LNCaP clone FGC (cell line): ENCODE results near the gene MTHFD1.
"Not testable (repeated sequence)": the region's sequence is repeated elsewhere in the genome, so short reads cannot be mapped to it uniquely, and the experiment has no call there.

Source experiments
- DNase-seq: peaks from one replicate; pipeline ENCODE4 v3.0.0-alpha.2; 2011; ENCODE audit warnings: low read depth
- H3K4me3 ChIP-seq: 2 replicates; pipeline ENCODE4 v1.5.1; 2011; ENCODE audit warnings: mild to moderate bottlenecking, low read depth, low read length, control low read depth
- TF ChIP-seq, protein P1 (sequence below): IDR thresholded peaks from 2 replicates; pipeline ENCODE4 v1.5.1; 2012; ENCODE audit warnings: mild to moderate bottlenecking; ENCODE audit not compliant: control insufficient read depth, insufficient read depth; ENCODE audit errors: extremely low read depth

Gene MTHFD1

DNA sequence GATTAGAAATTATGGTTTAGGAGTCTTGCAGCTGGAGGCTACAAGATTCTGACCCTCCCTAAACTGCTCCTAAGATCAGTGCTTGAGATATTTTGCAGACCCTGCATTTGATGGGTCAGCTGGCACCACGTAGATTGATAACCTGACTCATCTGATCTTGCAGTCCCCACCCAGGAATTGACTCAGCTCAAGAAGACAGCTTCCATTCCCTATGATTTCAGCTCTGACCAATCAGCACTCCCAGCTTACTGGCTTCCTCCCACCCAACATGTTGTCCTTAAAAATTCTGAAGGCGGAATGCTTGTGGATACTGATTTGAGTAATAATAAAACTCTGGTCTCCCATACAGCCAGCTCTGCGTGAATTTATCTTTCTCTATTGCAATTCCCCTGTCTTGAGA is 23.2 kb upstream of the MTHFD1 start:
- TF ChIP-seq, protein P1, sequence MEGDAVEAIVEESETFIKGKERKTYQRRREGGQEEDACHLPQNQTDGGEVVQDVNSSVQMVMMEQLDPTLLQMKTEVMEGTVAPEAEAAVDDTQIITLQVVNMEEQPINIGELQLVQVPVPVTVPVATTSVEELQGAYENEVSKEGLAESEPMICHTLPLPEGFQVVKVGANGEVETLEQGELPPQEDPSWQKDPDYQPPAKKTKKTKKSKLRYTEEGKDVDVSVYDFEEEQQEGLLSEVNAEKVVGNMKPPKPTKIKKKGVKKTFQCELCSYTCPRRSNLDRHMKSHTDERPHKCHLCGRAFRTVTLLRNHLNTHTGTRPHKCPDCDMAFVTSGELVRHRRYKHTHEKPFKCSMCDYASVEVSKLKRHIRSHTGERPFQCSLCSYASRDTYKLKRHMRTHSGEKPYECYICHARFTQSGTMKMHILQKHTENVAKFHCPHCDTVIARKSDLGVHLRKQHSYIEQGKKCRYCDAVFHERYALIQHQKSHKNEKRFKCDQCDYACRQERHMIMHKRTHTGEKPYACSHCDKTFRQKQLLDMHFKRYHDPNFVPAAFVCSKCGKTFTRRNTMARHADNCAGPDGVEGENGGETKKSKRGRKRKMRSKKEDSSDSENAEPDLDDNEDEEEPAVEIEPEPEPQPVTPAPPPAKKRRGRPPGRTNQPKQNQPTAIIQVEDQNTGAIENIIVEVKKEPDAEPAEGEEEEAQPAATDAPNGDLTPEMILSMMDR, result no peak
- no peak overlapping the region for H3K4me3 ChIP-seq
- DNase-seq, result no peak

DNA sequence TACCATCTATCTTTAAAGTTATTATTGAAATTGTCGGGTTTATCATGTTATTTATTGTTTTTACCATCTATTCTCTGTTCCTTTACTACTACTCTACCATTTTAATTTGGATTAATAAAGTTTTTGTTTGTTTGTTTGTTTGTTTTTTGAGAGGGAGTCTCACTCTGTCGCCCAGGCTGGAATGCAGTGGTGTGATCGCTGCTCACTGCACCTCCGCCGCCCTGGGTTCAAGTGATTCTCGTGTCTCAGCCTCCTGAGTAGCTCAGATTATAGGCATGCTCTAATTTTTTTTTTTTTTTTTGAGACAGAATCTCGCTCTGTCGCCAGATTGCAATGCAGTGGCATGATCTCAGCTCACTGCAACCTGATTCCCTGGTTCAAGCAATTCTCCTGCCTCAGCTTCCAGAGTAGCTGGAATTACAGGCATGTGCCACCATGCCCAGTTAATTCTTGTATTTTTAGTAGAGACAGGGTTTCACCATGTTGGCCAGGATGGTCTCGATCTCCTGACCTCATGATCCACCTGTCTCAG is 22.7 kb upstream of the MTHFD1 start:
- not testable (repeated sequence) for H3K4me3 ChIP-seq, DNase-seq

DNA sequence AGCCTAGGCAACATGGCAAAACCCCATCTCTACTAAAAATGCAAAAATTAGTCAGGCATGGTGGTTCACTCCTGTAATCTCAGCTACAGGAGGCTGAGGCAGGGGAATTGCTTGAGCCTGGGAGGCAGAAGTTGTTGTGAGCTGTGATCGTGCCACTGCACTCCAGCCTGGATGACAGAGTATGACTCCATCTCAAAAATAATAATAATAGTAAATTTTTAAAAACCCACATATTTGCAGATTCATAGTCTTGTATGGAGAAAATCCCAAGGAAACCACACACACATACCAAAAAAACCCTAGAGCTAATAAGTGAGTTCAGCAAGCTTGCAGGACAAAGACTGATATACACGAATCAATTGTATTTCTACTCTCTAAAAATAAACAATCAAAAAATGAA is 19.0 kb upstream of the MTHFD1 start:
- no peak for DNase-seq
- TF ChIP-seq, protein P1, result no peak
- H3K4me3 ChIP-seq, result no peak overlapping the region

DNA sequence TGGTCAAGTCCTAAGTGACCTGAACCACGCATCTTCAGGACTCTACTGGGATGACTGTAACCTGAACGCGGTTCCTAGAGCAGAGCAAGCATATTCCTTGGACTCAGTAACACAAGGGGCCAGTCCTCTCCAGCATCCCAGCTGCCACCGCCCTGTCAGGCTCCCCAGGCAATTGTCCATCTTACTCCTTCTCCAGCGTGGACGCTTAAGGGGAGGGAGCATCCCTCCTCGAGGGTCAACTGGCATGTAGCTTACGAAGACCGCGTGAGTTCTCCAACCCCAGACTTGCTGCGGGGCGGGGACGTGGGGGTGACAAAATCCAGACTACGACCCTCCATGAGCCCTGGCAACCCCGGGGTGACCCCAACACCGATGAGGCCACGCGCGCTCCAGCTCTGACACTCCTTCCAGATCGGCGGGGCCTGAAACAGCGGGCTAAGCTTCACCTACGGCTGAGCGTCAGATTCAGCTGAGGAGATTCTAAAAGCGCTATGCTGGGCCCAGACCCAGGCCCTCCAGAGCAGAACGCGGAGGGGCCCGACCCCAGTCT is 846 bp upstream of the MTHFD1 start:
- no peak for DNase-seq
- TF ChIP-seq, protein P1, result no peak
- peak overlapping the region; percentile 89 for H3K4me3 ChIP-seq

DNA sequence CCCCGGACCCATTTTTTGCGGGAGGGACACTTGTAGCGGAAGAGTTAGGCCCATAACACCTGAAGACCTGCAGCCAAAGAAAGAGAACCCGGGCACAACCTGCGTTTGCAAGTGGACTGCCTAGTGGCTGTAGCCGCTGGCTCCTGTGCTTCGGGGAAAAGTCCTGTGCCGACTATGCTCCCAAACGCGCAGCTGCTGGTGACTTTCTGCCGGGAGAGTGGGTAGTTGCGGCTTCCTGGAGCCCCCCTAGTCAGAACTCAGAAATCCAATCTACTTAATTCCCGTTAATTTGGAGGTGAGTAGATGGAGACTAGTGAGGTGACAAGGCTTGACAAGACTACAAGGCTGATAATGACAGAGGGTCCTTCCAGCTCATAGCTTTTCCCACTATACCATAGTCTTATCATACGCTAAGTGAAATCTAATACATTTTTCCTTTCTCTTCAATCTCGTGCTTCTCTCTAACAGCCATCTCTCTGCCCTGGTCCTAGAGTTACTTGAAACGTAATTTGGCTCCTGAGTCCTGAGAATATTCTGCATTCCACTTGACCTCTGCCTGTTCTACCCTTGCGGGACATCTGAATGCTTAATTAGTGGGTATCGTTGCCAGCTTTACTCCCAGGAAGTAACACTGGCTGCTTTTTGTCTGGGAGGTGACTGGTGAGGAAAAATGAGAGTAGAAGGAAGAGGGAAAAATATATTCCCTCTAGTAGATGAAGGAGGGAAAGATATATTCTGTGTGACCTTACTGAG is 556 bp downstream of the MTHFD1 start:
- no peak for DNase-seq
- TF ChIP-seq, protein P1, result no peak
- peak overlapping the region; percentile 89 for H3K4me3 ChIP-seq

DNA sequence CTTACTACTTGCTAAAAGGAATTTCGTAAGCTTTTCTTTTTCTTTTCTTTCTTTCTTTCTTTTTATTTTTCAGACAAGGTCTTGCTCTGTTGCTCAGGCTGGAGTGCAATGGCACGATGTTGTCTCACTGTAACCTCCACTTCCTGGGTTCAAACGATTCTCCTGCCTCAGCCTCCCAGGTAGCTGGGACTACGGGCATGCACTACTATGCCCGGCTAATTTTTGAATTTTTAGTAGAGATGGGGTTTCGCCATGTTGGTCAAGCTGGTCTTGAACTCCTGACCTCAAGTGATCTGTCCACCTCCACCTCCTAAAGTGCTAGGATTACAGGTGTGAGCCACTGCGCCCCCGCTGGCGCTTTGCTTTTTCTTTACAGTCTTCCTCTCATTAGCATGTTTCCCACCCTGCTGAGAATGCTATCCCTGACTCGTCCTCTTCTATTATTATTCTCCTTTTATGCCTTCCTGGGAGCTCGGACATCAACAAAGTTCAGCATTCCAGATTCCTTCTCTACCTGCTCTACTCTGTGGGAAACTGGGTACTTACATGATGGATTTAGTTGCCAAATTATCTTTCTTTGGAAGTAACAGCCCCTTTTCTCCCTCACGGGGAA is 3.1 kb downstream of the MTHFD1 start:
- TF ChIP-seq, protein P1, result no peak
- no peak overlapping the region for H3K4me3 ChIP-seq
- DNase-seq, result no peak

DNA sequence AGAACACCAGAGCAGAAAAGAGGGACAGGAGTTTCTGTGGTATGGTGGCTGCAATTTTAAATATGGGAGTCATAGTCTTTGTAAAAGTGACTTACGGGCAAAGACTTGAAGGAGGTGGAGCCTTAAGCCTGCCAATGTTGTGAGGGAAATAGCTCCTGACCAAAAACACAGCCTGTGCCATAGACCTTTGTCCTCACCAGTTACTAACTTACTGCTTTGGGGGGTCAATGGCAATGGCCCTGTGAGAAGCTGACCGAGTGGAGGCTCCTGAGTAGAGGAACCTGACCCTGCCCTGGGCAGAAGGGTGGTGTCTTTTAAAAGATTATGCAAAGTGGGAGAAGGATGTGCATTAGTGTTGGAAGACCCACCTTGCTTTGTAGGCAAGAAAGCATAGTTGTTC is 3.8 kb downstream of the MTHFD1 start:
- H3K4me3 ChIP-seq, result no peak overlapping the region
- TF ChIP-seq, protein P1, result no peak
- no peak for DNase-seq

DNA sequence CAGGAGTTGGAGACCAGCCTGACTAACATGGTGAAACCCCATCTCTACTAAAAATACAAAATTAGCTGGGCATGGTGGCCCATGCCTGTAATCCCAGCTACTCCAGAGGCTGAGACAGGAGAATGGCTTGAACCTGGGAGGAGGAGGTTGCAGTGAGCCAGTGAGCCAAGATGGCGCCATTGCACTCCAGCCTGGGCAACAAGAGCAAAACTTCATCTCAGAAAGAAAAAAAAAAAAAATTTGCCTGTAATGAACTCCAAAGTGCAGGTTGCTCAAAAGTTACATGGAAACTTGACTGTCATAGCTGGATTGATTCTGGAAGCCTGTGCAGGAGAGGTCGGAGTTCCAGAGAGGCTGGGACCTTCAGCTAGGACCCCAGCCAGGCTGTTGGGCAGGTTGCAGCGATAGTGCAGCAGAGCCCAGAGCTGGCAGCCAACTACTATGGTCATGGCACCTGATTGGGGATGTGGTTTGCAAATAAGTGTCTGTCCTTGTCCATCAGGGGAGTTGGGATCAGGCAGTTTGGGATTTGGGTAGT is 5.1 kb downstream of the MTHFD1 start:
- not testable (repeated sequence) for DNase-seq, H3K4me3 ChIP-seq
